Chondrocyte (in vitro differentiated cells): Measurements from ENCODE around the gene ABCG5. TPM values are rescaled to one million over a fixed set of nuclear protein-coding genes. Genes with fewer than 3 reads are reported as not detected.

ENCODE experiments used
- DNase-seq: peaks from one replicate; pipeline ENCODE4 v3.0.0; 2021; ENCODE audit warnings: mixed read lengths, low spot score
- H3K27ac Mint-ChIP-seq: one replicate; pipeline ENCODE4 v1.8.0; 2021; ENCODE audit warnings: mild to moderate bottlenecking, moderate library complexity, mixed read lengths; ENCODE audit not compliant: unreplicated experiment
- H3K27me3 Mint-ChIP-seq: 2 replicates; pipeline ENCODE4 v1.8.0; 2021; ENCODE audit warnings: low read depth, mixed read lengths
- H3K36me3 Mint-ChIP-seq: 2 replicates; pipeline ENCODE4 v1.8.0; 2021; ENCODE audit warnings: low read depth, mixed read lengths
- H3K4me1 Mint-ChIP-seq: 2 replicates; pipeline ENCODE4 v1.8.0; 2021; ENCODE audit warnings: low read depth, mild to moderate bottlenecking, mixed read lengths
- H3K4me3 Mint-ChIP-seq: one replicate; pipeline ENCODE4 v1.8.0; 2021; ENCODE audit warnings: mild to moderate bottlenecking, moderate library complexity, mixed read lengths; ENCODE audit not compliant: unreplicated experiment
- H3K9me3 Mint-ChIP-seq: 2 replicates; pipeline ENCODE4 v1.8.0; 2021; ENCODE audit warnings: low read depth, mixed read lengths
- CTCF ChIP-seq: fragments of 200-600 bp; sonication (generic); IDR thresholded peaks from 2 replicates; pipeline ENCODE4 v1.5.0; 2021; ENCODE audit warnings: antibody characterized with exemption, mild to moderate bottlenecking, moderate library complexity
- total RNA-seq: library from RNA; stranded (reverse); gene quantifications from 3 replicates; pipeline ENCODE4 v1.2.1, GENCODE V29; 2021

Gene ABCG5
- total RNA-seq, 1 donor from 2014 or later = not detected

DNA sequence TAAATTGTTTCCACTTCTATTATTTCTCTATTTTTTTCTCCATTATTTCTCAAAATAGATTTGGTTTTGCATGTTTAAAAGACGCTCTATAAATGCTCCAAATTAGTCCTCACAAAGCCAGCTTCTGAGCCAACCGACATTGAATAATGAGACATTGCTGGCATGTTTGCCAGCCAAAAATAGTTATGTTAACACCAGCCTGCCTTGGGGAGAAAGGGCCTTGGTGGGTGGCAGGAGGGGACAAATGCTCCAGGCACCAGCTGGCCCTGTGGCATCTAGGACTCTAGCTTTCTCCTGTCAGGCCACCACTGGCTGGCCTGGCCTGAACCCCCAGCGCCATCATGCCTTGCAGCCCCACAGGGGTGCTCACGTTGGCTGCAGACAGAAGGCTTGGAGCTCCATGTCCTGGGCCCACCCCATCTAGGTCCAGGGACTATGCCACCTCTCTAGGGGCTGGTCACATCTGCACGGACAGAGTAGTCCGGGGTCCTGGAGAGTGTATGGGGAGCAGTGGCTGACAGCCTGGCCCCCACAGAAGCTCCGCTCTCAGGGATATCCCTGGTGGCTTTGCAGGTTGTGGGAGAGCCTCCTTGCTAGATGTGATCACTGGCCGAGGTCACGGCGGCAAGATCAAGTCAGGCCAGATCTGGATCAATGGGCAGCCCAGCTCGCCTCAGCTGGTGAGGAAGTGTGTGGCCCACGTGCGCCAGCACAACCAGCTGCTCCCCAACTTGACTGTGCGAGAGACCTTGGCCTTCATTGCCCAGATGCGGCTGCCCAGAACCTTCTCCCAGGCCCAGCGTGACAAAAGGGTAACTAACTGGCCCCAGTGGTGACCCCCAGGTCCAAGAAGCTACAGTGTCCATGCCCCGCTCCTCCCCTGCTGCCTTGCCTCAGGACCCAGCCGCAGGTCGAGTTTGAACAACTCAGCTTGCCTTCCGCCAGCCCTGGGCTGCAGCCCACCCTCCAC is 12.7 kb upstream of the ABCG5 start:
- DNase-seq = no peak
- H3K36me3 Mint-ChIP-seq = no peaks in the 10 kb centered on the region
- H3K9me3 Mint-ChIP-seq = no peaks in the 10 kb centered on the region
- peaks cover 30% of the 10 kb centered on the region for H3K27me3 Mint-ChIP-seq
- no peak overlapping the region for H3K27ac Mint-ChIP-seq
- no peak overlapping the region for H3K4me3 Mint-ChIP-seq
- no peak for TF ChIP-seq CTCF
- H3K4me1 Mint-ChIP-seq = peaks cover 3% of the 10 kb centered on the region

DNA sequence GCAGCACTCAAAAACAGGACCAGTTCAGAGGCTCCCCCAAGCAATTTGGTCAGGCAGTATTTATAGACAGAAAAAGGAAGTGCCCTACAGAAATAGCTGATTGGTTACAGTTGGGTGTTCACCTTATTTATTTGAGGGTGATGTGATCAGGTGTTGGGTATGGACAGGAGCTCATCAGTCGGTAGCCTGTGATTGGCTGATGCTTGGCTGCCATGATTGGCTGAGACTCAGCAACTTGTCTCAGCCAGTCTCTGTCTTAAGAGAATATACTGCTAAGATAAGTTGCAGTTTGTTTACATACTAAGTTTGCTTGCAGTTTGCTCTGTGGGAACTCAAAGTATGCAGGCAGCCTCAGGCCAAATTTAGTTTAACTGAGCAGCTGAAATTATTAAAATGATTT is 9.6 kb upstream of the ABCG5 start:
- H3K27ac Mint-ChIP-seq = no peak overlapping the region
- DNase-seq = no peak
- peaks cover 11% of the 10 kb centered on the region for H3K27me3 Mint-ChIP-seq
- no peaks in the 10 kb centered on the region for H3K9me3 Mint-ChIP-seq
- H3K4me1 Mint-ChIP-seq = peaks cover 3% of the 10 kb centered on the region
- no peak overlapping the region for H3K4me3 Mint-ChIP-seq
- no peaks in the 10 kb centered on the region for H3K36me3 Mint-ChIP-seq
- no peak for TF ChIP-seq CTCF

DNA sequence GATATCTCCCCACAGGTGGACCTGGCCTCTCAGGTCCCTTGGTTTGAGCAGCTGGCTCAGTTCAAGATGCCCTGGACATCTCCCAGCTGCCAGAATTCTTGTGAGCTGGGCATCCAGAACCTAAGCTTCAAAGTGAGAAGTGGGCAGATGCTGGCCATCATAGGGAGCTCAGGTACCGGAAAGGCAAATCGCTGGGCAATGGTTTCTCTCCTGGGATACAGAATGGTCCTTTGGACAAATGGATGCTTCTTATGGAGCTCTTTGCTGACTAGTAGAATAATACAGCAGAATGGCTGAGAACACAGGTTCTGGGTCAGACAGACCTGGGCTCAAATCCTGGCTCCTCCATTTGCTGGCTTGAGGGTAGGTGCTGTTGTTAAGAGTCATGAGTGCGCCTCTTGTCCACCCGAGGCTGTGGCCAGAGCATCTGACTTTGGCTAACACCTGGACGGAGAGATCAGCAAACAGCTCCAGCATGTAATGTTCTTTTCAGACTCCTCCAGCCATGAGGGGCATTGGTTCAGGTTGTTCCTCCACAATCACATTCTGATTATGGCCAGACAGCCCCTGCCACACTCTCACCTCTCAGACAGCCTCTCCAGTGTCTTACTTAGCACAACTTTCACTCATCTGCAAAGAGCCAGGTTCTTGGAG is 7.6 kb upstream of the ABCG5 start:
- no peak for DNase-seq
- no peak for TF ChIP-seq CTCF
- Mint-ChIP-seq H3K9me3 (no peaks in the 10 kb centered on the region), H3K4me1 (peaks cover 3% of the 10 kb centered on the region), H3K27me3 (peaks cover 11% of the 10 kb centered on the region), H3K27ac (no peak overlapping the region), H3K4me3 (no peak overlapping the region), H3K36me3 (no peaks in the 10 kb centered on the region)

DNA sequence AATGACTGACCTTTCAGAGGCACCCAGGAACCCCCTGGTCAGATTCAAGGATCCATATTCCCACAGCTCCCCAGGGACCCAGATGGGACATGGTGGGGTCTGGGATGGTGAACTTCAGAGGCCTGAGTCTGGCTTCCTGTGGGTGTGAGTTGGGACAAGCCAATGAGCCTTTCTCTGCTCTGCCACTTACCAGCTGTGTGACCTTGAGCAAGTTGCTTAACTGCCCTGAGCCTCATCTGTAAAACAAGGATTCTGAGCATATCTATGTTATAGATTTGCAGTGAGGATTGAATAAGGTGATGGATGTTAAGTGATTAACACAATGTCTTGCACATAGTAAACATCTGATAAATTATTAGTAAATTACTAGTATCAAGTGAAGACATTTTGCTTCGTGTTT is 6.5 kb upstream of the ABCG5 start:
- Mint-ChIP-seq H3K9me3 (no peaks in the 10 kb centered on the region), H3K4me1 (no peaks in the 10 kb centered on the region), H3K27ac (no peak overlapping the region), H3K27me3 (peaks cover 11% of the 10 kb centered on the region), H3K4me3 (no peak overlapping the region), H3K36me3 (no peaks in the 10 kb centered on the region)
- no peak for DNase-seq
- no peak for TF ChIP-seq CTCF

DNA sequence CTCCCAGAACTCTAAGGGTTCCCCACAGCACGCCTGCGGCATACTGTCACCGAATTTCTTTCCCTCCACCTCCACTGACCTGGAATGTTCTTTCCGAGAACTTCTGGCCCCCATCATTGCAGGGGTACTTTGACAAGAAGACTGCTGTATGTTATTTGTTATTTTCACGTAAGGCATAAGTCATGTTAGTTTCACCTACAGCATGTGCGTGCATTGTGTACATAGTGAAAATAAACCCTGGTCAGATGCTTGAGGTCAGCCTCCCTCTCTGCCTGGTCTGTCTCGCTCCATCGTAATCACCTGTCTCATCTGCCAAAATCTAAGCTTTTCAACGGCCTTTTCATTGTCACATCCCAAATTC is 4.2 kb upstream of the ABCG5 start:
- Mint-ChIP-seq H3K27ac (no peak overlapping the region), H3K36me3 (no peaks in the 10 kb centered on the region), H3K9me3 (no peaks in the 10 kb centered on the region), H3K4me1 (no peaks in the 10 kb centered on the region), H3K4me3 (no peak overlapping the region), H3K27me3 (peaks cover 11% of the 10 kb centered on the region)
- no peak for TF ChIP-seq CTCF
- no peak for DNase-seq
